K562 (cell line): ENCODE results near the gene NR4A2. TPM values are rescaled to one million over a fixed set of nuclear protein-coding genes. Genes with fewer than 3 reads are reported as not detected.

Experiments
- ATAC-seq: fragments of 200-7000 bp; cut with Tn5 transposase; 3 replicates; pipeline ENCODE4 v1.9.1; 2020; ENCODE audit warnings: moderate library complexity
- BruUV-seq: library from RNA; stranded (reverse); fragments of 400-500 nt; replicated peaks from 2 replicates; lab custom pipeline; 2021; lab: Mats Ljungman, UMichigan
- CTCF ChIA-PET: fragments of 300-600 bp; formaldehyde crosslinking; extraction: SDS; loops from one replicate; lab custom pipeline; 2021; ENCODE audit warnings: low intra/inter-chr PET ratio; lab: Yijun Ruan, JAX
- POLR2A ChIA-PET: fragments of 300-600, 350-650 bp; sonication (Branson Sonifier 250); formaldehyde crosslinking; extraction: SDS; loops from one replicate; lab custom pipeline; 2021; ENCODE audit warnings: antibody characterized with exemption, inconsistent platforms; lab: Yijun Ruan, JAX
- DNase-seq, 4 experiments: peaks; one replicate each; pipeline versions ENCODE4 v3.0.0 to v3.0.0-alpha.2; 2011 to 2018; ENCODE audit warnings: low spot score in 3 of 4, mixed read lengths in 3 of 4; ENCODE audit errors: extremely low read depth in 1 of 4
- FAIRE-seq: peaks from 2 replicates; lab custom pipeline; 2011; peaks lifted over from hg19 to GRCh38; lab: Jason Lieb, UNC
- H2AFZ ChIP-seq: 2 replicates; pipeline ENCODE4 v1.6.0; 2011; ENCODE audit warnings: low read depth, low read length, control low read depth, inconsistent platforms
- H3K27ac ChIP-seq: fragments of 200-600 bp; 3 replicates; pipeline ENCODE4 v1.8.0; 2011; ENCODE audit warnings: low read depth, mild to moderate bottlenecking, control low read depth, inconsistent platforms, low read length, moderate library complexity, mixed read lengths; ENCODE audit errors: extremely low read depth
- H3K27me3 ChIP-seq, 2 experiments: fragments of 300-600 bp in 1 of 2; 2 replicates in 1 of 2; 3 replicates in 1 of 2; pipeline versions ENCODE4 v1.6.0 to v1.8.0; 2011; ENCODE audit warnings: inconsistent platforms in 2 of 2, low read length in 2 of 2, mild to moderate bottlenecking in 1 of 2, mixed read lengths in 1 of 2, moderate library complexity in 1 of 2; ENCODE audit not compliant: control insufficient read depth in 2 of 2, insufficient read depth in 2 of 2
- H3K36me3 ChIP-seq: fragments of 300-600 bp; 3 replicates; pipeline ENCODE4 v1.8.0; 2011; ENCODE audit warnings: mild to moderate bottlenecking, low read length, inconsistent platforms; ENCODE audit not compliant: control insufficient read depth, insufficient read depth
- H3K4me1 ChIP-seq, 2 experiments: fragments of 200-600 bp in 1 of 2; replicated peaks in 1 of 2; 2 replicates in 1 of 2; 3 replicates in 1 of 2; pipeline versions ENCODE4 v1.5.1 to v1.8.0; 2011; ENCODE audit warnings: inconsistent platforms in 2 of 2, low read length in 2 of 2, mild to moderate bottlenecking in 1 of 2, mixed read lengths in 1 of 2, moderate library complexity in 1 of 2; ENCODE audit not compliant: control insufficient read depth in 2 of 2, insufficient read depth in 2 of 2
- H3K4me2 ChIP-seq: 2 replicates; pipeline ENCODE4 v1.6.1; 2011; ENCODE audit warnings: low read length, control low read depth, inconsistent platforms, mixed read lengths; ENCODE audit not compliant: insufficient read depth
- H3K4me3 ChIP-seq: fragments of 200-600 bp; sonication (generic), shearing (Covaris generic); 2 replicates; pipeline ENCODE4 v1.5.1; 2016; ENCODE audit warnings: control low read depth, inconsistent platforms
- H3K79me2 ChIP-seq: fragments of 200-600 bp; 3 replicates; pipeline ENCODE4 v1.8.0; 2011; ENCODE audit warnings: low read length, inconsistent platforms; ENCODE audit not compliant: control insufficient read depth, insufficient read depth
- H3K9ac ChIP-seq, 2 experiments: 2 replicates each; pipeline versions ENCODE4 v1.6.0 to v1.6.1; 2011; ENCODE audit warnings: low read depth in 2 of 2, low read length in 2 of 2, control low read depth in 1 of 2, inconsistent platforms in 1 of 2, mild to moderate bottlenecking in 1 of 2, mixed read lengths in 1 of 2; ENCODE audit not compliant: insufficient read depth in 1 of 2
- H3K9me1 ChIP-seq: one replicate; pipeline ENCODE4 v1.6.0; 2011; ENCODE audit warnings: inconsistent platforms, mild to moderate bottlenecking, low read length, moderate library complexity; ENCODE audit not compliant: control insufficient read depth, insufficient read depth
- H3K9me3 ChIP-seq: replicated peaks from 2 replicates; pipeline ENCODE4 v1.5.1; 2011; ENCODE audit warnings: low read depth, low read length, inconsistent platforms; ENCODE audit not compliant: control insufficient read depth, insufficient read depth
- H4K20me1 ChIP-seq: replicated peaks from 2 replicates; pipeline ENCODE4 v1.6.1; 2011; ENCODE audit warnings: low read length, inconsistent platforms, mixed read lengths; ENCODE audit not compliant: control insufficient read depth, insufficient read depth
- BHLHE40 ChIP-seq: IDR thresholded peaks from 2 replicates; pipeline ENCODE4 v1.6.1; 2011; ENCODE audit warnings: low read length, improper control_type of control experiment
- CBX1 ChIP-seq: sonication (generic); IDR thresholded peaks from 2 replicates; pipeline ENCODE4 v1.6.1; 2016; ENCODE audit warnings: antibody characterized with exemption, low read depth, mild to moderate bottlenecking
- DNMT1 ChIP-seq: fragments of 450-650 bp; IDR thresholded peaks from 2 replicates; pipeline ENCODE4 v1.6.1; 2016; ENCODE audit warnings: antibody characterized with exemption, mild to moderate bottlenecking
- ESRRB ChIP-seq: fragments of 250-450 bp; sonication (Bioruptor Pico); IDR thresholded peaks from 2 replicates; pipeline ENCODE4 v1.5.0; 2020; ENCODE audit warnings: mild to moderate bottlenecking, moderate library complexity, borderline replicate concordance
- HNRNPUL1 ChIP-seq: fragments of 200-400 bp; formaldehyde crosslinking; IDR thresholded peaks from 2 replicates; pipeline ENCODE4 v1.6.1; 2017; ENCODE audit warnings: low read length
- HOXB6 ChIP-seq: fragments of 250-450 bp; sonication (Bioruptor Pico); IDR thresholded peaks from 2 replicates; pipeline ENCODE4 v1.5.1; 2022; ENCODE audit warnings: mild to moderate bottlenecking, borderline replicate concordance
- LEF1 ChIP-seq: fragments of 450-650 bp; IDR thresholded peaks from 2 replicates; pipeline ENCODE4 v1.6.1; 2016; ENCODE audit warnings: mild to moderate bottlenecking
- MEIS2 ChIP-seq: fragments of 450-650 bp; IDR thresholded peaks from 2 replicates; pipeline ENCODE4 v1.6.1; 2014; ENCODE audit warnings: mild to moderate bottlenecking; ENCODE audit not compliant: partially characterized antibody
- MLX ChIP-seq, 2 experiments: fragments of 450-650 bp in 1 of 2; sonication (generic) in 1 of 2; formaldehyde crosslinking; conservative IDR thresholded peaks; 2 replicates each; pipeline versions ENCODE4 v1.4.0 to v1.8.1; 2020 to 2022; ENCODE audit warnings: mild to moderate bottlenecking in 1 of 2, missing genetic modification reagents in 1 of 2
- NR2C1 ChIP-seq, 2 experiments: fragments of 450-650 bp; IDR thresholded peaks; 2 replicates each; pipeline ENCODE4 v1.6.1; 2017; ENCODE audit warnings: mild to moderate bottlenecking in 2 of 2, antibody characterized with exemption in 1 of 2, inconsistent platforms in 1 of 2, missing compliant biosample characterization in 1 of 2, missing genetic modification characterization in 1 of 2
- SREBF2 ChIP-seq: sonication (generic); formaldehyde crosslinking; IDR thresholded peaks from 2 replicates; pipeline ENCODE4 v1.4.0; 2020; ENCODE audit warnings: mild to moderate bottlenecking, missing genetic modification reagents
- TCF15 ChIP-seq: fragments of 250-450 bp; sonication (Bioruptor Pico); IDR thresholded peaks from 2 replicates; pipeline ENCODE4 v1.8.0; 2022; ENCODE audit warnings: moderate library complexity, mild to moderate bottlenecking, inconsistent platforms
- ZNF197 ChIP-seq: fragments of 200-800 bp; sonication (Bioruptor generic); IDR thresholded peaks from 2 replicates; pipeline ENCODE4 v1.6.1; 2016; ENCODE audit warnings: low read depth, missing genetic modification characterization, missing compliant biosample characterization
- ZNF551 ChIP-seq: fragments of 250-450 bp; sonication (Bioruptor Pico); IDR thresholded peaks from 2 replicates; pipeline ENCODE4 v1.5.0; 2021; ENCODE audit warnings: mild to moderate bottlenecking, moderate library complexity
- WGBS: fragments of 100-300 bp; shearing (Covaris generic); methylation state at CpG from one replicate; pipeline ENCODE4 v1.1.6; 2016; ENCODE audit warnings: low coverage, mixed read lengths; ENCODE audit not compliant: insufficient coverage; ENCODE audit errors: missing lambda C conversion rate; 5-methylcytosine and 5-hydroxymethylcytosine counted together
- in situ Hi-C: fragments of 300-500 bp; cut with MboI; formaldehyde crosslinking; loops from 4 replicates; pipeline ENCODE4 v1.15.0; 2018; ENCODE audit warnings: inconsistent platforms, mixed read lengths
- intact Hi-C: fragments of 100-400 bp; cut with micrococcal nuclease; formaldehyde crosslinking; loops from 2 replicates; pipeline ENCODE4 v1.14.2; 2022
- polyA plus RNA-seq, 8 experiments: library from polyadenylated mRNA; depleted of rRNA in 4 of 8; stranded (reverse) in 5 of 8; unstranded in 3 of 8; fragments of >200 nt; fragmentation: Nextera tagmentation in 2 of 8; fragmentation: Illumina TruSeq in 1 of 8; extraction: Ambion mirVana in 2 of 8; extraction: Trizol in 1 of 8; gene quantifications; 2 replicates each; pipeline versions ENCODE4 v1.2.1 to v1.2.3, GENCODE V29; 2011 to 2014; ENCODE audit warnings: inconsistent platforms in 1 of 8, missing spikeins in 1 of 8
- total RNA-seq, 7 experiments: library from RNA; depleted of rRNA in 6 of 7; stranded (reverse); fragments of >200 nt in 6 of 7; fragmentation: Illumina TruSeq in 2 of 7; extraction: Trizol in 2 of 7; gene quantifications; 2 replicates each; pipeline versions ENCODE4 v1.2.1 to v1.2.3, GENCODE V29; 2011 to 2021; ENCODE audit warnings: low replicate concordance in 1 of 7
- TF ChIP-seq, protein P1 (sequence below): sonication (generic); formaldehyde crosslinking; IDR thresholded peaks from 2 replicates; pipeline ENCODE4 v1.8.0; 2022; ENCODE audit warnings: missing genetic modification reagents, mild to moderate bottlenecking, borderline replicate concordance
- TF ChIP-seq, protein P2 (sequence below): sonication (generic); formaldehyde crosslinking; IDR thresholded peaks from 2 replicates; pipeline ENCODE4 v1.8.0; 2022; ENCODE audit warnings: mild to moderate bottlenecking, missing genetic modification reagents, borderline replicate concordance

Gene NR4A2
- total and polyA plus RNA-seq, 9 of the 15 experiments (the other 6 are each of a cell fraction or from before 2014, with no cell fraction given): 0.94 to 5.1 (median 1.3) TPM

DNA sequence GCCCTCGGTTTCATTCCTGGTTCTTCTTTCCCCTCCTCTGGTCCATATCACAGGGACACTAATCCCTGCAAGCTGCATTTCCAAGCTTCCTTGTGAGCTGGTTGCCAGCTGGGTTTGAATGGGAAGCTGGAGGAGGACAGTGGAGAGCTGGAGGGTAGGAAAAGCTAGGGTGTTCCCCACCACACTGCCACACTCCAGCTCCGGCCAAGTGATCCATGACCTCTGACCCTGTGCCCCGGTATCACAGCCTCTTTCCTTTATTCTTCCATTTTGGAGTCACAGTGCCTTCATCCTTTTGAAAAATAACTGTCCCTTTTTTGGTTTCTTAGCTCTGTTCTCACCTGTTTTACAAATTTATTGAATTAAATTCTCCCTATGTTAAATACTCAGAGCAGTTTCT lies 13.1 kb upstream of the NR4A2 start (continued):
- TF ChIP-seq, protein P1, sequence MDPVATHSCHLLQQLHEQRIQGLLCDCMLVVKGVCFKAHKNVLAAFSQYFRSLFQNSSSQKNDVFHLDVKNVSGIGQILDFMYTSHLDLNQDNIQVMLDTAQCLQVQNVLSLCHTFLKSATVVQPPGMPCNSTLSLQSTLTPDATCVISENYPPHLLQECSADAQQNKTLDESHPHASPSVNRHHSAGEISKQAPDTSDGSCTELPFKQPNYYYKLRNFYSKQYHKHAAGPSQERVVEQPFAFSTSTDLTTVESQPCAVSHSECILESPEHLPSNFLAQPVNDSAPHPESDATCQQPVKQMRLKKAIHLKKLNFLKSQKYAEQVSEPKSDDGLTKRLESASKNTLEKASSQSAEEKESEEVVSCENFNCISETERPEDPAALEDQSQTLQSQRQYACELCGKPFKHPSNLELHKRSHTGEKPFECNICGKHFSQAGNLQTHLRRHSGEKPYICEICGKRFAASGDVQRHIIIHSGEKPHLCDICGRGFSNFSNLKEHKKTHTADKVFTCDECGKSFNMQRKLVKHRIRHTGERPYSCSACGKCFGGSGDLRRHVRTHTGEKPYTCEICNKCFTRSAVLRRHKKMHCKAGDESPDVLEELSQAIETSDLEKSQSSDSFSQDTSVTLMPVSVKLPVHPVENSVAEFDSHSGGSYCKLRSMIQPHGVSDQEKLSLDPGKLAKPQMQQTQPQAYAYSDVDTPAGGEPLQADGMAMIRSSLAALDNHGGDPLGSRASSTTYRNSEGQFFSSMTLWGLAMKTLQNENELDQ: no peak
- TF ChIP-seq NR2C1 (IDR thresholded peaks at IDR 0.05) (peak; percentile 58), NR2C1 (tag; IDR thresholded peaks at IDR 0.05) (peak; percentile 62), DNMT1 (no peak), MEIS2 (no peak)

- 3% methylated on average over 2 of the region's 2 CpGs for WGBS
- H3K79me2 ChIP-seq: peaks cover 37% of the 10 kb centered on the region; the same call in 2 of the 3 replicates
- H3K9me1 ChIP-seq: no peaks in the 10 kb centered on the region
- CTCF ChIA-PET: no interaction called here
- no peaks in the 10 kb centered on the region; the same call in 2 of the 3 replicates for H3K36me3 ChIP-seq
- H3K4me1 ChIP-seq: peaks cover 6 to 25% of the 10 kb centered on the region in 2 experiments; a peak in 4 of 5 replicates
- H2AFZ ChIP-seq: peak overlapping the region; percentile 81
- peak overlapping the region; percentile 97 for H3K4me2 ChIP-seq
- H3K9ac ChIP-seq: peak overlapping the region in 1 of 2 experiments; percentile 98; a peak in 2 of 4 replicates
- intact Hi-C loops (loop anchor here (2.0 kb wide), 1 partner anchor 41 kb away; no protein-coding TSS in a partner anchor), in situ Hi-C loops (loop anchor here (25.0 kb wide), 1 partner anchor 868 kb away; no protein-coding TSS in a partner anchor)
- no peaks in the 10 kb centered on the region for H3K9me3 ChIP-seq
- H3K27ac ChIP-seq: peak overlapping the region; percentile 98
- no peak overlapping the region for H3K4me3 ChIP-seq
- ATAC-seq (no peak), DNase-seq (peak; percentile 34 to 62 (median 52)), FAIRE-seq (peak; percentile 15)
- POLR2A ChIA-PET: interaction anchor here (1.8 to 3.0 kb wide), 3 partner anchors 9 to 17 kb away, joined by 6 to 33 read pairs (median 7); partner anchors contain the start of gene NR4A2
- H4K20me1 ChIP-seq: no peaks in the 10 kb centered on the region
- BruUV-seq: no TSS peak
- no peaks in the 10 kb centered on the region; a peak in 1 of 5 replicates for H3K27me3 ChIP-seq
- TF ChIP-seq ZNF197 (CRISPR knock-in tag) (0 out of 2 replicates have a peak, but pooled peaks have one; percentile 6), CBX1 (no peak), HNRNPUL1 (no peak), LEF1 (no peak), HOXB6 (no peak), TCF15 (CRISPR knock-in tag) (no peak), MLX (CRISPR knock-in tag; conservative IDR thresholded peaks at IDR 0.05) (no peak), ESRRB (no peak), BHLHE40 (no peak), SREBF2 (no peak), ZNF551 (CRISPR knock-in tag) (no peak)
- TF ChIP-seq, protein P2, sequence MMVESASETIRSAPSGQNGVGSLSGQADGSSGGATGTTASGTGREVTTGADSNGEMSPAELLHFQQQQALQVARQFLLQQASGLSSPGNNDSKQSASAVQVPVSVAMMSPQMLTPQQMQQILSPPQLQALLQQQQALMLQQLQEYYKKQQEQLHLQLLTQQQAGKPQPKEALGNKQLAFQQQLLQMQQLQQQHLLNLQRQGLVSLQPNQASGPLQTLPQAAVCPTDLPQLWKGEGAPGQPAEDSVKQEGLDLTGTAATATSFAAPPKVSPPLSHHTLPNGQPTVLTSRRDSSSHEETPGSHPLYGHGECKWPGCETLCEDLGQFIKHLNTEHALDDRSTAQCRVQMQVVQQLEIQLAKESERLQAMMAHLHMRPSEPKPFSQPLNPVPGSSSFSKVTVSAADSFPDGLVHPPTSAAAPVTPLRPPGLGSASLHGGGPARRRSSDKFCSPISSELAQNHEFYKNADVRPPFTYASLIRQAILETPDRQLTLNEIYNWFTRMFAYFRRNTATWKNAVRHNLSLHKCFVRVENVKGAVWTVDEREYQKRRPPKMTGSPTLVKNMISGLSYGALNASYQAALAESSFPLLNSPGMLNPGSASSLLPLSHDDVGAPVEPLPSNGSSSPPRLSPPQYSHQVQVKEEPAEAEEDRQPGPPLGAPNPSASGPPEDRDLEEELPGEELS (CRISPR knock-in tag): no peak
Observed at GRCh38 chr2:156343940-156344301, 11.4 kb upstream of the NR4A2 start.
